ENCODE data around the gene NRDC.

The NRDC gene

DNA sequence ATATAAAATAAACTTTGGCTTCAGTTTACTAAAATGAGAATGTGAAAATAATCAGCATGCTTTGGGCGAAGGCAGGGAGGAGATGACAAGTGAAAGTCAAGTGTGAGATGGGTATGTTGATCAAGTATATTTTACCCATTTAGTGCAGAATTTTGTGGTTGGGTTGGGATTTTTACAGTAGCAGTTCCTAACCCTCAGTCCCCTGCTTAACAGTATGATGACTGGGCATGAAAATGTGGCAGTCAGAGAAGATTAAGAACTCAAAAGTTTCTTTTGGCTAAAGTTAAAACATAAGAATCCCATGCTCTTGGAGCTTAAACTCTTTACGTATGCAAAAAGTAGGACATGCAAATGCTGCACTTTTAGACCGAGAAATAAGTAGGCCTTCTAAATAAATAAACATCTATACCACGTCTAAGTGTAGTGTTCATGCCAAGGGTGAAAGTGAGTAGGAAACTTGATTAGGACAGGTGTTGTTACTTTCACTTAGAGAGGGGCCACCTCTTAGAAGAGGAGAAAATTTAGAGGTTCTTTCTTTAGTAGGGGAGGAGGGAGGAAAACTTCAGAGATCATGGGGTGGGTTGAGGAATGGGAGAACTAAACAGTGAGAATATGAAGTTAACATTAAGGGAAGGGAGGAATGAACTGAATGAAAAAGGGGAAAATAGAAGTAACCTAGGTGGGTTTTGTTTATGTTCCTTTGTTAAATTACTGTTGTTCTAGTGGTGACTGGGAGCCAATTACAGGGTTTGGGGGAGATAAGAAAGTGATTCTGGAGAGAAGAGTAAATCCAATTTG lies 133.8 kb downstream of the NRDC start:
- H3K36me3 ChIP-seq (ENCODE audit: insufficient read depth, low read length): no peaks in the 10 kb centered on the region
- H3K27ac ChIP-seq: no peak overlapping the region
- H3K9ac ChIP-seq (ENCODE audit: insufficient read length): no peak overlapping the region
- no peaks in the 10 kb centered on the region for H3K9me3 ChIP-seq (ENCODE audit: low read depth, low read length)
- no peak for TF ChIP-seq FOXP2 (optimal IDR thresholded peaks at IDR 0.05; ENCODE audit: control extremely low read depth, extremely low read length, insufficient read depth)
- no peak for DNase-seq (ENCODE audit: low read depth, low spot score)
- H3K4me3 ChIP-seq: no peak overlapping the region

DNA sequence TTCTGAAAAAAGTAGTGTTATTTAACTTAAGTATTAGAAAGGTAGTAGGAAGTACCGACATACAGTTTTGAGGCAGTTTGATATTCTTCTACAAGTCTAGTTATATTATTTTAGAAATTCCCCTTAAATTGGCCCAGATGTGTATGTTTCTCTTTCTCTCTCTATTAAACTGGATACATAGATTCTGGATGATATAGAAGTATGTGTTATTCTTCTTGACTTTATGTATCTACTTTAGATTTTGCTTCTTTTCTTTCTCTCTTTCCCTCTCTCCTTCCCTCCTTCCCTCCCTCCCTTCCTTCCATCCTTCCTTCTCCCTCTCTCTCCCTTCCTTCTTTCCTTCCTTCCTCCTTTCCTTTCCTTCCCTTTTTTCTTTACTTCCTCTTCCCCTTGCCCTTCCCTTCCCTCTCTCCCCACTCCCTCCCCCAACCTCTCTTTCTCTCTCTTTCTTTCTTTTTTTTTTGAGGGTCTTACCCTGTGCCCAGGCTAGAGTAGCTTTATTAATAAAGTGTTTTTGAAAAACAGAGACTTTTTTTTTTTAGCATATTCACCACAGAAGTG lies 137.3 kb downstream of the NRDC start:
- Histone ChIP-seq H3K4me3 (peak overlapping the region; percentile 20; the same call in 1 of the 2 replicates), H3K27ac (peak overlapping the region; percentile 56; the same call in 1 of the 2 replicates), H3K9me3 (ENCODE audit: low read depth, low read length) (no peaks in the 10 kb centered on the region), H3K36me3 (ENCODE audit: insufficient read depth, low read length) (no peaks in the 10 kb centered on the region), H3K9ac (ENCODE audit: insufficient read length) (peak overlapping the region; percentile 1)
- no peak for TF ChIP-seq FOXP2 (optimal IDR thresholded peaks at IDR 0.05; ENCODE audit: control extremely low read depth, extremely low read length, insufficient read depth)
- no peak for TF ChIP-seq POLR2AphosphoS5 (IDR thresholded peaks at IDR 0.05; ENCODE audit: borderline replicate concordance, low read depth, low read length)
- no peak for TF ChIP-seq EZH2 (IDR thresholded peaks at IDR 0.05)
- no peak for DNase-seq (ENCODE audit: low read depth, low spot score)

DNA sequence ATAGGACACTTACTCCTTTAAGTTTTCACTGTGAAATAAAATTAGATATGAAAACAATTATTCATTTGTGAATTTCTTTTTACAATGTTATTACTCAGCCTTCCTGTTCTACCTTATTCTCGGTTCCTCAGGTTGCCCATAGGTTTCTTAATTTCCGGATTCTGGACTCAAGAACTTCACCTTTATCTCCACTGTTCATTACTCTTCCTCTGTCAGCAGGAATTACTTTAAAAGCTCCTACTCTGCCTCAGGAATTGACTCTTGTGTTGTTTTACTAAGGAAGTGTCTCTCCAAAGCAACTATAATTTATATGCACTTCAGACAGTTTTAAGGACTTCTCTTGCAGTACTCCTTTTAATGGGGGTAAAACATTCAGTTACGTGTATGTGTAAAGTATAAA lies 137.9 kb downstream of the NRDC start:
- no peak for DNase-seq (ENCODE audit: low read depth, low spot score)
- no peak overlapping the region for H3K9ac ChIP-seq (ENCODE audit: insufficient read length)

More for the DNA sequence above, 137.9 kb downstream of the NRDC start:
- Histone ChIP-seq H3K9me3 (ENCODE audit: low read depth, low read length) (no peaks in the 10 kb centered on the region), H3K36me3 (ENCODE audit: insufficient read depth, low read length) (no peaks in the 10 kb centered on the region), H3K4me3 (peak overlapping the region; percentile 20; the same call in 1 of the 2 replicates), H3K27ac (peak overlapping the region; percentile 56; the same call in 1 of the 2 replicates)
- TF ChIP-seq EZH2 (IDR thresholded peaks at IDR 0.05) (no peak), POLR2AphosphoS5 (IDR thresholded peaks at IDR 0.05; ENCODE audit: borderline replicate concordance, low read depth, low read length) (no peak; the same call in 1 of the 2 replicates), FOXP2 (optimal IDR thresholded peaks at IDR 0.05; ENCODE audit: control extremely low read depth, extremely low read length, insufficient read depth) (no peak)

Data from SK-N-MC (cell line).